Uterus (tissue), 2 donors: ENCODE measurements around the gene PPP3CB.

ENCODE experiments used
- POLR2A ChIP-seq, 2 donors: fragments of 450-650 bp; IDR thresholded peaks; one replicate each; pipeline ENCODE4 v1.6.1; 2016; ENCODE audit warnings: antibody characterized with exemption in 2 of 2, mild to moderate bottlenecking in 1 of 2, moderate library complexity in 1 of 2
- TF ChIP-seq, protein P1 (sequence below), 4 experiments: fragments of 200-600 bp in 2 of 4; fragments of 450-650 bp in 2 of 4; sonication (generic) in 2 of 4; IDR thresholded peaks; one replicate each; pipeline ENCODE4 v1.5.1; 2016 to 2019; ENCODE audit warnings: antibody characterized with exemption in 4 of 4, mild to moderate bottlenecking in 2 of 4, moderate library complexity in 1 of 4

DNA sequence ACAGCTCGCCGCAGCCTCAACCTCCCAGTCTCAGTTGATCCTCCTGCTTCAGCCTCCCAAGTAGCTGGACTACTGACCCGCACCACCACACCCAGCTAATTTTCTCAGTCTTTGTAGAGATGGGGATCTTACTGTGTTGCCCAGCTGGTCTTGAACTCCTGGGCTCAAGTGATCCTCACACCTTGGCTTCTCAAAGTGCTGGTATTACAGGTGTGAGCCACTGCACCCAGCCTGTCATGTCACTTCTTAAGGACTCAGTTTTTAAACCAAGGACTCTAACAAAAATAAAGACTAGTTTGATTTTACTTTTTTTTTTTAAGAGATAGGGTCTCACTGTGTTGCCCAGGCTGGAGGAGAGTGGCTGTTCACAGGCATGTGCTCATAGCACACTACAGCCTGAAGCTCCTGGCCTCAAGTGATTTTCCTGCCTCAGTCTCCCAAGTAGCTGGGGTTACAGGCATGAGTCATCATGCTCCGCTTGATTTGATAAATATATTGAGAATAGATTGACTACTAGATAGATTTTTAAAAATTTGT is 16.5 kb upstream of the PPP3CB start:
- TF ChIP-seq, protein P1, sequence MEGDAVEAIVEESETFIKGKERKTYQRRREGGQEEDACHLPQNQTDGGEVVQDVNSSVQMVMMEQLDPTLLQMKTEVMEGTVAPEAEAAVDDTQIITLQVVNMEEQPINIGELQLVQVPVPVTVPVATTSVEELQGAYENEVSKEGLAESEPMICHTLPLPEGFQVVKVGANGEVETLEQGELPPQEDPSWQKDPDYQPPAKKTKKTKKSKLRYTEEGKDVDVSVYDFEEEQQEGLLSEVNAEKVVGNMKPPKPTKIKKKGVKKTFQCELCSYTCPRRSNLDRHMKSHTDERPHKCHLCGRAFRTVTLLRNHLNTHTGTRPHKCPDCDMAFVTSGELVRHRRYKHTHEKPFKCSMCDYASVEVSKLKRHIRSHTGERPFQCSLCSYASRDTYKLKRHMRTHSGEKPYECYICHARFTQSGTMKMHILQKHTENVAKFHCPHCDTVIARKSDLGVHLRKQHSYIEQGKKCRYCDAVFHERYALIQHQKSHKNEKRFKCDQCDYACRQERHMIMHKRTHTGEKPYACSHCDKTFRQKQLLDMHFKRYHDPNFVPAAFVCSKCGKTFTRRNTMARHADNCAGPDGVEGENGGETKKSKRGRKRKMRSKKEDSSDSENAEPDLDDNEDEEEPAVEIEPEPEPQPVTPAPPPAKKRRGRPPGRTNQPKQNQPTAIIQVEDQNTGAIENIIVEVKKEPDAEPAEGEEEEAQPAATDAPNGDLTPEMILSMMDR (IDR thresholded peaks at IDR 0.05), result no peak
- TF ChIP-seq POLR2A (IDR thresholded peaks at IDR 0.05), result no peak
